LHCN-M2 (cell line): ENCODE data around the gene PER2. TPM values are rescaled to one million over a fixed set of nuclear protein-coding genes. Genes with fewer than 3 reads are reported as not detected.
A peak's percentile ranks its signal among the peaks of the same experiment; 100 is the strongest.
"Not testable (repeated sequence)": the region's sequence is repeated elsewhere in the genome, so short reads cannot be mapped to it uniquely, and the experiment has no call there.

Experiments
- DNase-seq: peaks from one replicate; pipeline ENCODE4 v3.0.0-alpha.2; 2012; ENCODE audit warnings: low read depth
- total RNA-seq: library from RNA; depleted of rRNA; stranded (reverse); fragments of >200 nt; gene quantifications from 2 replicates; pipeline ENCODE4 v1.2.3, GENCODE V29; 2014

Gene PER2
- total RNA-seq, 1 experiment from 2014 or later: 3.9 TPM

DNA sequence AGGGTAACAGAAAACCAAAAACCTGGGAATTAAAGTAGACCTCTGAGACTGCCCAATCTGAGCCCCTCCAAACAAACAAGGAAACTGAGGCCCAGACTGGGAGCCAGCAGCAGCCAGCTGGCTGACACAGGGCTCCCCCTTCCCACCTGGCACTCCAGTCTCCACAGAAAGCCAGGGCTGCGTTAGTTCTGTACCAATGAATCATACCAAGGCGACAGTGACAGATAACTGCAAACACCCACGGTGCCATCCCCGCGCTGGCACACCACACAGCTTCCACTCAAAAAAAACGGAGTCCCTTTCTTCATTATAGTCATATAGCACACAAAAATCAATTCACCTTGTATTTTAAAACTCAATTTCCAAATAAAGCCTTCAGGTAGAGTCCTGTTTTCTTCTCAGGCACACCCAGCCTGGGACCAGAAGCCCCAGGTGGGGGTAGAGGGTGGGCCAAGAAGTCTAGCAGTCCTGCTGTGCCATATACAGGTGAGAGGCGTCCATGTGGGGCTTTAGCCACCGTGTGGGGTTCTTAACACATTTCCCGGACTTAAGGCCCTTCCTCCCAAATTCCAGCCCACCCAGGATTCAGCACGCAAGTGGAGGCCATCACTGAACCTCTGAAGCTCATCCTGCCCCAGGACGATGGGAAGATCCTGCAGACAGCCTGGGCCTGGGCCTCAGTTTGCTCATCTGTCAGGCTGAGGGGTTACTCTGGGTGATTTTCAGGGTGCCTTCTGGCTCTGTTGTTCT is 1.2 kb downstream of the PER2 start:
- DNase-seq: peak; percentile 35

DNA sequence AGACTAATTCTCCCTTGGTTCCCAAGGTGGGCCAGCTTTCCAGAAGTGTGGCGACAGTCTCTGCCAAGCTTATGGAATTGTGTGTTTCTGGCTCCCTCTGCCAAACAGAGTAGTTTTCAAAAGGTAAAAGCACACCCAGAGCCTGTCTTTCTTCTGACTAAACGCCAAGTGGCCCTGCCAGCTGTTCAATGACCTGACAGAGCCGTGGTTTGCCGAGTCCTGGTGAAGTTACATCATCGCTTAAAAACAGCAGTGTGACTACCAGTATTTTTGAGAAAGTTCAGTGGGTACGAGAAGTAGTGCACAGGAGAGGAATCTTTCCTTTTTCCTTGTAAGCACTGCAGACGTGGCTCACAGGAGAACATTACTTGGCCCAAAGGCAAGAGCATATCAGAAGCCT is 1.9 kb downstream of the PER2 start:
- peak; percentile 94 for DNase-seq

DNA sequence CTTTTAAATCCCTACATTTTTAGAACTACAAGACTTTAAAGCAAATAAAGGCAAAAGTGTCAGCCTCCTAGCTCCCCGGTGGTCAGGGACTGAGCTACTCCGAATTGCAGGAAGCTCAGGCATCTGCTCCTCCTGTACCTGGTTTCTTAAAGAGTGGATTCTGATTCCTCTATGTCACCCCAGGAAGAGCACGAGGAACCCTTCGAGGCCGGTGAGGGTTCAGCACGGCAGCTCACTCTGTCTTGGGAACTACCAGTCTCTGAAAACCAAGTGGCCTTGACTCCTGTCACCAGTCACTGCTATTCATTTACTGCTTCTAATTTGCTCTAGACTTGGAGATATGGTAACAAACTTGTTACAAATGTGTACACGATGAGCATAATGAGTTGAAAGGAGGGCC is 2.3 kb downstream of the PER2 start:
- DNase-seq: peak; percentile 19

DNA sequence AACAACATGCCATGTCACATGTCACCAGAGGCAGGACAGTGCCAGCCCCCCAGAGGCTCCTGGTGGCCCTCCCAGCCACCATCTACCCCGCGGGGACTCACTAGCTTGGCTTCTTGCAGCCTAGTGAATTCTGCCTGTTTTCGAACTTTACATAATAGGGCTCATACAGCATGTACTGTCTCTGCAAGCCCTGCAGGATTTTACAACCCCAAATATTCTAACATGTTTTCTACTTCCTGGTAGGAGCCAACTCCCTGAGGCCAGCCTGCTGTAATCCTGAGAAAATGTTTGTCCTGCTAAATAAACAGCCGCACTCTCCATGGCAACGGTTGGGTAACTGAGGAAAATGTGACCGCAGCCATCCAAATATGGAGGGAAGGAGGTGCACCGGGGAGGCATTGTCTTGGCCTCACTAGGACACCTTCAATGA is 2.7 kb downstream of the PER2 start:
- DNase-seq: peak; percentile 96

DNA sequence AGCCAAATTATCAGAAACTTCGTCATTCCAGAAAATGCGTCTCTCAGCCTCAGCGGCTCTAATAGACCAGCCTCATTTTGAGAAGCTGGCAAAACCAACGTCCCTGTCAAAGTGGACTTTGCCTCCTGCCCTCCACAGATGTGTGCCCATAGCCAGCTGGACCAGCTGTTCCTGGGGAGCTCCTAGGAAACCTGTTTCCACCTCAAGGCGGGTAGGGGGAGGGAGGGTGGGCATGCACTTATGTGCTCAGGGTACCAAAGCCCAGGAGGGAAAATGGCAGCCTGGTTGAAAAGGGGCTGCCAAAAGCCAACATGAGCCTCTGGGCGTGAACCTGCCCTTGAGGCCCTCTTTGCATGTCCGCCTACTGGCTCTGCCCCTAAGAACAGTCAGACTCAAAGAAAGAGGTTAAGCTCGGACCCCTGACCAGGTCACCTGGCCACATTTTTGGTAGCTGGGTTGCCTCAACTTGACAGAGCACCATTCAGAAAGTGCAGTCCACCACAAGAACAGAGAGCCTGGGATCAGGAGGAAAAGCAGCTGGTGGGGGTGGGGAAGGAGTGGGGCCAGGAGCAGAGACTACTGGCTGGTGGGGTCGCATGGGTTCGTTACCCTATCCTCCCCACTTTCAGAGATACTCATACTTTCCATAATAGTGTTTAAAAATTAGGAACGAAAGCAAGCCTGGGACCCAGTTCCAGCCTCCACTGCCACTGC is 3.5 kb downstream of the PER2 start:
- no peak for DNase-seq

DNA sequence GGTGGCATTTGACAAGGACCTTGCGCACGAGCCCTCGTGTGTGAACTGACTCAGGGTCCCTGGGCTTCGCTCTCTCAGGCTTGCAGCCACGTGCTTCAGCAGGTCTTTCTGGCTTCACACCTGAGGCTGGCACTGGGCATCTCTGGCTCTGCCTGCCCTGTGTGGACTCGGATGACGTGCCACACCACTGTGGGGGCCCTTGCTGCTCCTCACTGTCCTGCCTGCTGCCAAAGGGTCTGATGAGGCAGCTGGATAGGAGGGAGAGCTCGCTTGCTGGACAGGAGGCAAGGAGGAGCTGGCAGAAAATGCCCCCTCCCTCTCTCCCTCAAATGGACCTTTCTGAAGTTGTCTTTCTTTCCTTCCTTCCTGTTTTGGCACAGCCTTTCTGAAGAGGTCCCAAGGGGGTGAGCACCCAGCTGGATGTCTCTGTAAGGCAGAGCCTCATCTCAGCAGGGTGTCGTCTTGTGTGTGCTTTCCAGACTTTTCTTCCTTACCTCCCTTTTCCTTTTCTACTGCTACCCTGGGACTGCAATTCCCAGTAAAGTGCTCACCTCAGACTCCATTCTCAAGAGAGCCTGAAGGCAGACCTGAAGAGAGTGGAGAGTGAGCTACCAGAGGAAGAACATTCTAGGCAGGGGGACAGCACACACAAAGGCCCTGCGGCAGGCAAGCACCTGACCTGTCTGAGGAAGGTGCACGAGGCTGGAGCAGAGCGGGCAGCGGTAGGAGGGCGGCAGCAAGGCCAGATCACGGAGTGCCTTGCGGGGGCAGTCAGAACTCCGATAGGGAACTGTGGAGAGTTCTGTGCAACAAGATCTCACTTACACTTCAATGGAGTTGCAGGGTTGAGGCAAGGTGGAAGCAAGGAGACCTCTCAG is 5.3 kb downstream of the PER2 start:
- no peak for DNase-seq

DNA sequence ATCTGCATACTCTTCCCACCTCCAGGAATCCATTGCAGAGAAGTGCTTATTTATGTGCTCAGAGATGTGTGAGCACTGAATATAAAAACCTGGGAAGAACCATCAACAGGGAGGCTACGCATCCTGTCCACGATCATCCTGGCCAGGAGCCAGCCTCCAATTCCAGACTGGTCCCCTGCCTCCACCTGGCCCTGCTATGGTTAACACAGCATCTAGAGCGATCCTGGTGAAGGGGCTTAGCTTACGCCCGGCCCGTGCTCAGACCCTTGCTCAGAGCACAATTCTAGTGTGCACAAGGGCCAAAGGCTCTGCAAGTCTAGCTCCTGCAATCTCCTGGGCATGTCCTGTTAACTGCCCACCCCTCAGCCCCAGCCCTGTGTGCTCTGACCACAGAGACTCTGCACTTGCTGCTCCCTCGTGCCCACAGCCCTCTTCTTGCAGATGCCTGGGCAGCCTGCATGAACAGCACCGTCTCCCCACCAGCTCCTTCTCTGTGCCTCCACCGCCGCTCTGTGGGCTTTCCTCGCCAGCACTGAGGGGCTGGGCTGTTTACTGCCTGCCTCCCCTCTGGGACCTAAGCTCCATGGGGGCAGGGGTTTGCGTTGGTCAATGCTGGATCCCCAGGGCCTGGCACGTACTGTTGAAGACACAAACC is 6.5 kb downstream of the PER2 start:
- DNase-seq: no peak

DNA sequence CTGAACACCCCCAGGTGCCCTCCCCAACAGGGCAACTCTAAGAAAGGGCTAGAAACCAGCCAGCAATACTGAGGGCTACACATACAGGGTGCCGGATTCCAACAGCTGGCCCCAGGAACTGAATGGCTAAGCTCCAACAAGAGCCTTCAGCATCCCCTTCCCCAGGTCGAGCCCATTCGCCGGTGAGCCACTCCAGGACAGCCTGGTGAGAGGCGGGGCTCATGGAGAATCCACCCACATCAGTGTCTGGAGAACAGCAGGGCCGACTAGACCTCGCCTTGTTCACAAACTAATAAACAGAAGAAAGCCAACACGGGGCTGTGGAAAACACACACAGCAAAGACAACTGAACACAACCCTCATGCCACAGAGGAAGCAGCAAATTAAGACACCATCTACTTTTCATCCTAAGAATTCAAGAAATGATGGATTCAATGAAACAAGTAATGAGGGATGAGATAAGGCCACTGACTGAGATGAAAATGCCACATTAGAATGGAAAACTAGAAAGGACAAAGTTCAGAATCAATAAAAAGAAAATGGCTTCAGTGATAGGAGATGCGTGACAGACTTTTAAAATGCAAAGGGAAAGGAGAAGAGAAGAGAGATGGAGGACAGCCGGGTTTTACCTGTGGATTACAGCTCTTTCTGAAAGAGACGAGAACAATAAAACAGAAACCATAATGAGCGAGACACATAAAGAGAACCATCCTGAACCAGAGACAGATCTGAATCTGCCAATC is 8.2 kb downstream of the PER2 start:
- no peak for DNase-seq

DNA sequence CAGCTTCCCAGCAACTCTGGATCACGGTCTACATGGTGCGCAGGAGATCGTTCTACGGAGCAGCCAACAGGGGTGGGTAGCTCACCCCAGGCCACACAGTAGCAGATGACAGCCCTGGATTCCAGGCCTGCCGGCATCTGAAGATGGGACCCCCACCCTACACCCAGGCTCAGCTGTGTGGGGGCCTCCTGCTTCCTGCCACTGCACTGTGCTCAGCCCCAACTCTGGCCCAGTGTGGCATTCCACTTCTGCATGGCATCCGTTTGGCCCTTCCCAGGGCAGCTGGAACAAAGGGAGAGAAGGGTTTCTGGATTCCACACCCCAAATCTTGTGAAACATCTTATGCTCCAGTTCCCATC is 9.1 kb downstream of the PER2 start:
- DNase-seq: no peak

DNA sequence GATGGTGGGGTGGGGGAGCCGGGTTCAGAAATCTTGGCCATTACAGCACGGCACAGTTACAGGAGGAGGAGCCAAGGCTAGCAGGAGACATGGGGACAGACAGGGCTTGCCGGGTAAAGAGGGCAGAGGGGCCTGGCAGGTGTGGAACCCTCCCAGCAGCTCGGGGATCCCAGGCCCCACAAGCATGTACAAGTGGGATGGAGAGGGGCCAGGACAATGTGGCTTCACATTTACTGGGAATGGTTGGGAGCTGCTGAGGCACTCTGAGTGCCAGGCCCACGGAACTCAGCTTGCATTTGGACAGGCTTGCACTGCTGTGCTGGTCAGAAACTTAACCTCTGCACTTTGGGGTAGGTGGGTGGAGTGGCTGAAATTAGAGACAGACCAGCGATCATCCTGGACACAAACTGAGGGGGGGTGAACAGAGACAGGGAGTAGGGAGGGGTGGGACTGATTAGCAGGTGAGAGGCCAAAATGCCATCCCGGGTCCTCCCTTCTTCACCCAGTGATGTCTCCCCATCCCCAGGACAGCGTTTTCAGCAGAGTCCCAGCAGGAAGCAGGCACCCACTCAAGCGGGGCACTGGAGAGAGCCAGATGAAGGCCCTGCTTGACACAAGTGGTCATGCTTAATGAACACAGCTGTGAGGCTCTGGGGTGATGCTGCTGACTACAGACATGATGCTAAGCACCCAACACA is 9.6 kb downstream of the PER2 start:
- no peak for DNase-seq

DNA sequence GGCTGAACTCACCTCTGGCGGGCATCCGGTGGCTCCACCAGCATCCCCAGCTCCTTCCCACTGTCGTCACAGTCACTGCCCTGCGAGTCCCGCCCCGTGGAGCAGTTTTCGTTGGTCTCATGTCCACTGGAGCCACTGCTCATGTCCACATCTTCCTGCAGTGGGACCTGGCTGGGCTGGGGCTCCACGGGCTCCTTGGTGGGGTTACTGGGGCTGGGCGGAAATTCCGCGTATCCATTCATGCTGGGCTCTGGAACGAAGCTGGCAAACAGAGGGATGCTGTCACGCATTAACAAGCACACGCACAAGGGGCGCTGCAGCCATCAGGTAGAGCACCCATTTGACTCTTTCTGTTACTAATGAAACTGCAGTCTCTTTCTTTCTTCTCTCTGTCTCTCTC is 10.7 kb downstream of the PER2 start:
- DNase-seq: no peak

DNA sequence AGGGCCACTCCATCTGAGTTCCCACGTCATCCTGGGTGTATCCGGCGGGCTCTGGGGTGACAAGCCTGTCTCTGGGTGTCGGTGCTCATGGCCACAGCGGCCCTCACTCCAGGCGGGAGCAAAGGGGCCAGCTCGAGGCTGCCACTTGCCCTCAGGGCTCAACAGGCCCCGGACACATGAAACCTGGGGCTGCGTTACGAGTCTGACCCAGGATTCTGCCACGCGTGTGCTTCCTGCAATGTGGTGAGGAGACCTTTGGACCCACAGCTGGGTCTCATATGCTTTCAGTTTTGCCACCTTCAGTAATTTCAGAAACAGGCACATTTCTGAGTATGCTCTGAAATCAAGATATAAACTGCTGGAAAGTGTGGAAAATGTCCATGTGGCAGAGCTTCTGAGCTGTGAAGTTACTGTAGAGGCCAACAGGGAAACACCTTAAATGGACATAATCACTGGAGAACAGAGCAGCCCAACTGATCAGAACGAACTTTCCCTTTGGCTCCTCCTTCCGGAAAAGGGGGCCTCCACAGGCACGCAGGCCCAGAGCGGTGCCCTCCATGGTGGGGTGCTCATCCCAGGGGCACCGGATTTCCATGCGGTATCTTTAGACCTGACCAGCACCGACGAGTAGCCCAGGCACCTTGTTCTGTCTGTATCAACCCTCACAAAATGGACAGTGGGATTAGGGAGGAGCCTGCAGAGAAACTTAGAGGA is 14.1 kb downstream of the PER2 start:
- no peak for DNase-seq

DNA sequence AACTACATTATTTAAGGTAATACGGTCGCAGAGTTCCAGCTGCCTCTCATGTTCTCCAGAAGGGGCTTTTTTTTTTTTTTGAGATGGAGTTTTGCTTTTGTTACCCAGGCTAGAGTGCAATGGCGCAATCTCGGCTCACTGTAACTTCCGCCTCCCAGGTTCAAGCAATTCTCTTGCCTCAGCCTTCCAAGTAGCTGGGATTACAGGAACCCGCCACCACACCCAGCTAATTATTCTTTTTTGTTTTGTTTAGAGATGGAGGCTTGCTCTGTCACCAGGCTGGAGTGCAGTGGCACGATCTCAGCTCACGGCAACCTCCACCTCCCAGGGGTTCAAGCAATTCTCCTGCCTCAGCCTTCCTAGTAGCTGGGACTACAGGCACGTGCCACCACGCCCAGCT is 15.0 kb downstream of the PER2 start:
- not testable (repeated sequence) for DNase-seq

DNA sequence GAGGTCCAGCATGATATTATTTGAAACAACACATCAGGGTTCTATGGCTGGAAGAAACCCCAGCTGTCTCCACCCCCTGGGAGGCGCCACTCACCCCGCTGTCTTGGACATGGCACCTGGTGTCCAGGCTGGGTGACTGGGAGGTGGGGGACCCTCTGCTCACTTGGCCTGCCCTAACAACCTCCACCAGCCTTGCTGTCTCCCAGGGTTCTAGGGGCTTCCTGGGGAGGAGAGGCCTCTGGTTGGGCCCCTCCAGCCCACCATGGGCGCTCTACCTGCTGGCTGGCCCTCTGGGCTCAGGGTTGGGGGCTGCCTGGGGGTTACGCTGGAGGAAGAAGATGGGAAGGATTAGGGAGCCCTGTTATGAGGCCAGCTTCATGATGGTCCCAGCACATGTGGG is 16.3 kb downstream of the PER2 start:
- DNase-seq: no peak

DNA sequence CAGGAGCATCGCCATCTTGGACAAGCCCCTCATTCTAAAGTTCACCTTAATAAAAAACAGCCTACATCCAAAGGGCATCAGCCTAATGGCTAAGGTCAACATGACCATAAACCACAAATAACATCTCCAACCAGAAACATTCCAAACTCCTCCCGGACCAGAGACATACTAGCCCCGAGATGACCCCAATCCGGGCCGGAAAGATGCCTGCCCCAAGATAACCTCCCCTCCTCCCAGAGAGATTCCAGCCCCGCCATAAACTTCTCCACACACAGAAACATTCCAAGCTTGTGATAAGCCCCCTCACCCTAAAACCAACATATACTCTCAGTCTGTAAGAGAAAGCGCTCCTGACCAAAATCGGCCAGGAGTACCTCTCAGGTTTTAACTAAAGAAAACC is 16.7 kb downstream of the PER2 start:
- DNase-seq: not testable (repeated sequence)

DNA sequence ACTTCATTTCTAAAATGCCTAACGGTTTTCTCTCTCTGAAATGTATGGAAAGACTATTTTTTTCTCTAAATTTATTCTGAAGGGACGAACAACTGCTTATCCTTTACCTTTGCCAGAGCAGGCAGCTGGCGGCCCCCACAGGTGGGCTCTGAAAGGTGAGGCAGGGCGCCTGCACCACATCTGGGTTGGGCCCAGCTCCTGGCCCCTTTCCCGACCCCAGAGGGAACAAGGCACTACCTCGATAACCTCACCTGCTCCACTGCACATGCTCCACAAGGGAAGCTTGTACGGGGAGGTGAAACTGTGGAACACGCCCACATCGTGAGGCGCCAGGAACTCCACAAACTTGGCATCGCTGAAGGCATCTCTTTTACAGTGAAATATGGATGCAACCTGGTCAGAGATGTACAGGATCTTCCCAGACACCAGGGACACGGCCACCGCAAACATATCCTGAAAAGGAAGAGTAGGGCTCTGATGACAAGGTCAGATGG is 17.3 kb downstream of the PER2 start:
- no peak for DNase-seq

DNA sequence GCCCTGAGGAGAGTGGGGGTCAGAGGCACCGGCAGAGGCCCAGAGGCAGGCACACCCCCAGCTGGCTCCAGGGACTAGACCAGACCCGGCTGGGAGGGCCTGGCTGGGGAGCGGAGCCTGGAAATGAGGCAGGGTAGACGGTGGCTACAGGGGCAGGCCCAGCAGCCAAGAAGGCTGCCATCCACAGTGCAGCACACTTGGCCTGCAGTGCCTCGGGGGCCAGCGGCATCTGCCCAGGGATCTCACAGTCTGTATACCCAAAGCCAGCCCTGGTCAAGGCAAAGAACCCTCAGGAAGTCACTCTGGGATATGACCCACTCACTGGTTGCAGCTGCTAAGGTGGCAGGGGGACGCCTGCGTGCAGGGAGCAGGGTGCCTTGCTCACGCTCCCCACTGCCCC is 17.8 kb downstream of the PER2 start:
- no peak for DNase-seq

DNA sequence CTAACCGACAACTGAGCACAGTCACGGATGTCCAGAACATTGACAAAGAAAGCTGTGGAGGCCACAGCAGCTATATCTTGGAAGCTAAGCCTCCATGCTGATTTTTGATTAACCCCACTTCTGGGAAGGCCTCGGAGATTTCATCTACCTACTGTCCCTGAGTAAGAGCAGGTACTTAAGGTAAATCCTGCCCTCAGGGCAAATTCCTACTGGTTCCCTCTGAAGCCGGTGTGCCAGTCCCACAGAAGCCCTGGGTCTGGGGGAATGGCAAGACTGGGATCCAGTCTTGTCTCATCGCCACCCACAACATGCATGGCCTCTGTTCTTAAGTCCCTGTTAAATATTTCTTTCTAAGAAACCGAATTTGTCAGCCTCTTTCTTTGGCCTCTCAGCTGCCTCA is 18.7 kb downstream of the PER2 start:
- DNase-seq: no peak

DNA sequence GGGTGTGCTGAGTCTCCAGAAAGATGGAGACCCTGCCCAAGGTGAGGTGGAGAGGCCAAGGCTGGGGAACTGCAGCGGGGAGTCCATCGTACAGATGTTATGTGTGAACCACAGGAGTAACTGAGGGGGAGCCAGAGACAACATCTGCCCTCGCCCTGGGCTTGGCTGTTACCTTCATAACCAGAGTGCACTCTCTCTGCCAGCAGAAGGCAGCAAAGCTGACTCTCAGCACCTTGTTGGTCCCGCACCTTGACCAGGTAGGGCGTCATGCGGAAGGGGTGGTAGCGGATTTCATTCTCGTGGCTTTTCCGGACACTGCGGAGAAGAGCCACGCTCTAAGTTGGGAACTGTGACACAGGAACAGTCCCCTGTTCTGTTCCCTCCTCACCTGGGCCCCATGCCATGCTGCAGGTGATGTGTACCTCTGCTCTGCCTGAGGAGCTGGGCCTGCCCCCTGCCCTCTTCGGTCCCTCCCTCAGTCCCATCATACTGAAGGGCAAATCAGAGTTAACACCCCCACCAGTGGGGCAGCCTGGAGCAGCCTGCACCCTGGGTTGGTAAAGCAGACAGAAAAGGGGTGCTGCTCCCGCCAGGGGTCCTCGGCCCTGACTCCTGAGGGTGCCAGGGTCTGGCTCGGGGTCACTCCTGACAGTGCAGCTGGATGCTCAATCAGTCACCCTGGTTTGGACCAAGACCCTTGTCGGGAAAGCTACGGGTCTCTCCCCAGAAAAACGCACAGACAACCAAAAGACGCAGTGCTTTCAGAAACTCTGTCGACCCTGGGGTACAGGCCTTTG is 20.3 kb downstream of the PER2 start:
- DNase-seq: no peak
